ENCODE measurements around the gene CCL22.

- TF ChIP-seq CTCF (IDR thresholded peaks at IDR 0.05; ENCODE audit: poor library complexity) (no peak), EZH2phosphoT487 (IDR thresholded peaks at IDR 0.05; ENCODE audit: low read depth, severe bottlenecking, unreplicated experiment) (no peak), EZH2 (IDR thresholded peaks at IDR 0.05; ENCODE audit: borderline replicate concordance) (no peak)
These were observed 2.6 kb upstream of the CCL22 start for GRCh38 chr16:57355898-57356414.
